Thoracic aorta (tissue), 2 donors: ENCODE measurements around the gene IFI30. TPM values are rescaled to one million over a fixed set of nuclear protein-coding genes. Genes with fewer than 3 reads are reported as not detected.
A peak's percentile ranks its signal among the peaks of the same experiment; 100 is the strongest.

Experiments
- ATAC-seq: fragments of 150-250 bp; one replicate; pipeline ENCODE4 v1.8.0; 2017; ENCODE audit warnings: low read depth; ENCODE audit not compliant: insufficient number of reproducible peaks, low FRiP score
- DNase-seq: peaks from one replicate; pipeline ENCODE4 v3.0.0-alpha.2; 2020; ENCODE audit warnings: low spot score
- H3K27ac ChIP-seq, 2 donors: fragments of 200-600 bp; sonication (generic); 1 replicate in 1 of 2; 2 replicates in 1 of 2; pipeline ENCODE4 v1.5.1; 2016; ENCODE audit warnings: mild to moderate bottlenecking in 2 of 2, moderate library complexity in 2 of 2
- H3K27me3 ChIP-seq: fragments of 200-600 bp; sonication (generic); replicated peaks from 2 replicates; pipeline ENCODE4 v1.6.0; 2016; ENCODE audit warnings: mild to moderate bottlenecking; ENCODE audit not compliant: insufficient read depth
- H3K36me3 ChIP-seq: fragments of 200-600 bp; sonication (generic); one replicate; pipeline ENCODE4 v1.5.1; 2016
- H3K4me1 ChIP-seq, 2 donors: fragments of 200-600 bp; sonication (generic); 1 replicate in 1 of 2; 2 replicates in 1 of 2; pipeline versions ENCODE4 v1.5.1 to v1.6.0; 2016; ENCODE audit warnings: low read depth in 2 of 2, mild to moderate bottlenecking in 1 of 2; ENCODE audit not compliant: control insufficient read depth in 1 of 2
- H3K4me3 ChIP-seq: fragments of 200-600 bp; sonication (generic); 2 replicates; pipeline ENCODE4 v1.5.1; 2016; ENCODE audit warnings: mild to moderate bottlenecking
- H3K9me3 ChIP-seq: fragments of 200-600 bp; sonication (generic); 2 replicates; pipeline ENCODE4 v1.5.1; 2016
- total RNA-seq, 2 donors: library from RNA; depleted of rRNA; stranded (reverse); fragments of >200 nt; gene quantifications; one replicate each; pipeline versions ENCODE4 v1.1.0 to v1.2.3, GENCODE V29; 2016
- TF ChIP-seq, protein P1 (sequence below): fragments of 200-600 bp; sonication (generic); IDR thresholded peaks from one replicate; pipeline ENCODE4 v1.5.1; 2019; ENCODE audit warnings: antibody characterized with exemption

IFI30 gene
- total RNA-seq, 2 donors from 2014 or later = 59.4 to 72.3 TPM

DNA sequence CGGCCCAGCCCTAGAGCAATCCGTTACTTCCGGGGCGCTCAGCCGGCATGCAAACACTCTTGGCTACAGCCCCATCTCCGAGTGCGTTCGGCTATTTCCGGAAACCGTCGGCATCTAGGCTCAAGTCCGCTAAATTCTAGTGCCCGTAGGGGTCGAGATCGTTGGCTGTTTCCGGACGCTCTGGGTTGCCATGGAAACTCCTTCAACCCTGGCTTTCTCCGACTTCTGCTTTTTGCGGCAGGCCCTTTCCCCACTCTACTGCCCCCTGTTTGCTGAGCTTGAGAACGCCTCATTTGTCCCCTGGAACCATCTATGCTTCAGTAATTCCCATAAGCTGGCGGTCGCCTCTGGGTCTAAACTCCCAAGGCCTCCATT is 21.2 kb upstream of the IFI30 start:
- TF ChIP-seq, protein P1, sequence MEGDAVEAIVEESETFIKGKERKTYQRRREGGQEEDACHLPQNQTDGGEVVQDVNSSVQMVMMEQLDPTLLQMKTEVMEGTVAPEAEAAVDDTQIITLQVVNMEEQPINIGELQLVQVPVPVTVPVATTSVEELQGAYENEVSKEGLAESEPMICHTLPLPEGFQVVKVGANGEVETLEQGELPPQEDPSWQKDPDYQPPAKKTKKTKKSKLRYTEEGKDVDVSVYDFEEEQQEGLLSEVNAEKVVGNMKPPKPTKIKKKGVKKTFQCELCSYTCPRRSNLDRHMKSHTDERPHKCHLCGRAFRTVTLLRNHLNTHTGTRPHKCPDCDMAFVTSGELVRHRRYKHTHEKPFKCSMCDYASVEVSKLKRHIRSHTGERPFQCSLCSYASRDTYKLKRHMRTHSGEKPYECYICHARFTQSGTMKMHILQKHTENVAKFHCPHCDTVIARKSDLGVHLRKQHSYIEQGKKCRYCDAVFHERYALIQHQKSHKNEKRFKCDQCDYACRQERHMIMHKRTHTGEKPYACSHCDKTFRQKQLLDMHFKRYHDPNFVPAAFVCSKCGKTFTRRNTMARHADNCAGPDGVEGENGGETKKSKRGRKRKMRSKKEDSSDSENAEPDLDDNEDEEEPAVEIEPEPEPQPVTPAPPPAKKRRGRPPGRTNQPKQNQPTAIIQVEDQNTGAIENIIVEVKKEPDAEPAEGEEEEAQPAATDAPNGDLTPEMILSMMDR = peak; percentile 60
- H3K27ac ChIP-seq = peak overlapping the region; percentile 90 to 95
- peak; percentile 59 for ATAC-seq
- peaks cover 3% of the 10 kb centered on the region for H3K36me3 ChIP-seq
- H3K4me1 ChIP-seq = peaks cover 20 to 39% of the 10 kb centered on the region in 2 donors
- peak; percentile 92 for DNase-seq
- peak overlapping the region; percentile 83 for H3K4me3 ChIP-seq
- no peaks in the 10 kb centered on the region for H3K27me3 ChIP-seq
- no peaks in the 10 kb centered on the region for H3K9me3 ChIP-seq

DNA sequence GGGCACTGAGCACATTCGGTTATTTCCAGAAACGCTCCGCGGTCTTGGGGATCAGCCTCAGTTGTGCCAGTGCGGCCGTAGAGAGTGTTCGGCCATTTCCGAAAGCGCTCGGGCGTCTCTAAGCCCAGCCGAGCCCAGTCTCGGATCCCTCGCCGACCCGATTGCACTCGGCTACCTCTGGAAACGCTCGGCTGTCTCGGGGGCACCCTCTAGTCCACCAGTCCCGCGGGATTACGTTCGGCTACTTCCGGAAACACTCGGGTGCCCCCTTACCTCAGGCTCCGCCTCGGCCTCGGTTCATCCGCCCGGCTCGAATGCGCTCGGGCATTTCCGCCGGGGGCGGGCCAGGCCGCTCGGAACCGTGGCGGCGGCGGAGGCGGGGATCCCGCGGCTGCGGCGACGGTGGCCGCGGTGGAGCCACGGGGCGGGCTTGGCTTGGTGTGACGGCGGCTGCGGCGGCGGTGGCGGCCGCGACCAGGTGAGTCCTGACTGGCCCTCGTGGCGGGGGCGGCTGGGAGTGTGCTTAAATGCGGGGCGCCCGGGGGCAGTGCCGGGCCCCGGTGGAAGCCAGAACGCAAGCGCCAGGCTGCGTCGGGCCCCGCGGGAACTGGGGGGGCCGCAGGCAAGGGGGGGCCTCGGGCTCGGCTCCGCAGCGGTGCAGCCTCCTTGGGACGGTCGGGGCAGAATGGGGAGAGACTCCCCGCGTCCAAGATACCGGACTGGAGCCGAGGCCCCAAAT is 20.6 kb upstream of the IFI30 start, which contains the start of gene PIK3R2:
TSS of gene PIK3R2 (plus strand) at position 347 of the 739 bp plus-strand sequence. CDS start 2,717 bp downstream, outside the sequence.
- ATAC-seq (peak; percentile 70), DNase-seq (peak; percentile 97)
- peak within 1 kb of the TSS; percentile 90 to 95 for H3K27ac ChIP-seq
- peak within 1 kb of the TSS; percentile 83 for H3K4me3 ChIP-seq
- no peaks in the 10 kb centered on the region for H3K27me3 ChIP-seq
- no peaks in the 10 kb centered on the region for H3K9me3 ChIP-seq
- peaks cover 20 to 44% of the 10 kb centered on the region in 2 donors for H3K4me1 ChIP-seq
- H3K36me3 ChIP-seq = no peaks in the 10 kb centered on the region
- TF ChIP-seq, protein P1 = no peak

DNA sequence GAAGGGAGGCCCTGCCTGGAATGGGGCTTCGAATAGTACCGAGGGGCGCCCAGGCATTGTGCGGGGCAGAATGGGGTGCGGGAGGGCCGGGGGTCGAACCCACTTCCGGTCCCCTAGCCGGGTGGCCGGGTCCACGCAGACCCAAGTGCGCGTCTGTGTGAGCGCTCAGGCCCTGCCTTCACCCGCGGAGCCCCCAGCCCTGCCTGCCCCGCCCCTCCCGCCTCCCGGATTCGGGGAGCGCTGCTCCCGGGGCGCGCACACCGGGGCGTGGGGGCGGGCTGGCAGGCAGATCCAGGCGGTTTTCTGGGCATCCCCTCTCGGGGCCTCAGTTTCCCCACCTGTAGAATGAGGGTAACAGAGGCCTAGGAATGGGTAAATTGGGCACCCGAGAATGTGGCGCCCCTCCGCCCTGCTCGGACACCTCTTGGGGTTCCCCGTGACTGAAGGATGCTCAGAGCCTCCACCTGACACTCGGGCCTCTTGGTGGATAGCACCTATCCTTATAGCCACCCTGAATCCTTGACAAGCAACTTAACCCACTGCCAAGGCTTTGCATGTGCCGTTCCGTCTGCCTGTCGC is 20.0 kb upstream of the IFI30 start:
- DNase-seq = no peak
- H3K27ac ChIP-seq = peak overlapping the region; percentile 90 to 95
- H3K27me3 ChIP-seq = no peaks in the 10 kb centered on the region
- TF ChIP-seq, protein P1 = no peak
- no peaks in the 10 kb centered on the region for H3K9me3 ChIP-seq
- ATAC-seq = no peak
- no peaks in the 10 kb centered on the region for H3K36me3 ChIP-seq
- H3K4me3 ChIP-seq = peak overlapping the region; percentile 83
- H3K4me1 ChIP-seq = peaks cover 20 to 45% of the 10 kb centered on the region in 2 donors

DNA sequence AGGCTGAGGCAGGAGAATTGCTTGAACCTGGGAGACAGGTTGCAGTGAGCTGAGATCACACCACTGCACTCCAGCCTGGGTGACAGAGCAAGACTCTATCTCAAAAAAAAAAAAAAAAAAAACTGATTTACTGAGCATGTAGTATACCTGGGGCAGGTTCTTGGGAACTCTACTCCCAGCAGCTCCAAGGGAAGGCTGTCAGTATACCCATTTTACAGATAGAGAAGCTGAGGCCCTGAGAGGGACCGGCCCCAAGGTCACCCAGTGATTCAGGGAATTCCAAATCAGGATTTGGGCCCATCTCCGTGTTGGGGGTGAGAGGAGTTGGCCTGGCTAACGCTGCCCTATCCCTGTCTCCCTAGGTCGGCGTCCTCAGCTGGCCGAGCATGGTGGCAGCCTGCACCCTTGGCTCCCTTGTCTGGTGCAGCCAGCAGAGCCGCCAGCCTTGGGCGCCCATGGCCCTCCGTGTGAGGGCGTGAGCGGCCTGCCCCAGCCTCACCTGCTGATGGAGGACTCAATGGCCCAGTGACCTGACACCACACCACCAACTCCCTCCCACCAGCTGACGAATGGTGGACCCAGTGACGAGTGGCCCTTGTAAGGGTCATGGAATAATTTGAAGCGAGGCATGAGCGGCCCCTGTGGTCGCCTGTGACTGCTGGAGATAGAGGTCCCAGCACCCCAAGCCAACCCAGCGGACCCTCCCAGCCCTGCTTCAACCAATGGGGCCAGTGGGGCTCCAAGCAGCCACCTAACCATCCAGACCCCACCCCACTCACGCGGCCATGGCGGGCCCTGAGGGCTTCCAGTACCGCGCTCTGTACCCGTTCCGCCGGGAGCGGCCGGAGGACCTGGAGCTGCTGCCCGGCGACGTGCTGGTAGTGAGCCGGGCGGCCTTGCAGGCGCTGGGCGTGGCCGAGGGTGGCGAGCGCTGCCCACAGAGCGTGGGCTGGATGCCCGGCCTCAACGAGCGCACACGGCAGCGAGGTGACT is 18.2 kb upstream of the IFI30 start:
- Histone ChIP-seq H3K4me3 (no peak overlapping the region), H3K27ac (no peak overlapping the region), H3K4me1 (peaks cover 20 to 45% of the 10 kb centered on the region in 2 donors), H3K27me3 (no peaks in the 10 kb centered on the region), H3K9me3 (no peaks in the 10 kb centered on the region), H3K36me3 (no peaks in the 10 kb centered on the region)
- TF ChIP-seq, protein P1 = no peak
- no peak for DNase-seq
- ATAC-seq = no peak
